GM18507 (cell line): ENCODE data around the gene RPS8.
A peak's percentile ranks its signal among the peaks of the same experiment; 100 is the strongest.
"Not testable (repeated sequence)": the region's sequence is repeated elsewhere in the genome, so short reads cannot be mapped to it uniquely, and the experiment has no call there.

Experiments used
- DNase-seq: peaks from one replicate; pipeline ENCODE4 v3.0.0; 2011; ENCODE audit warnings: low read depth; ENCODE audit not compliant: insufficient read length; ENCODE audit errors: extremely low spot score
- FAIRE-seq: peaks from 2 replicates; lab custom pipeline; 2011; peaks lifted over from hg19 to GRCh38; lab: Jason Lieb, UNC

RPS8 gene

GRCh38 chr1:44775078-44775929 lies at the start of gene RPS8:
Gene RPS8, plus strand, starts transcription at chr1:44775540. Its CDS starts 57 bp downstream, at chr1:44775597.
- DNase-seq (peak; percentile 74), FAIRE-seq (peak; percentile 85)

- FAIRE-seq, result no peak
Measured at GRCh38 chr1:44730741-44731512, 44.4 kb upstream of the RPS8 start, which contains the start of gene RNU5D-1. Gene RNU5D-1, minus strand, starts transcription at chr1:44731170.

GRCh38 chr1:44733365-44733764 lies 42.0 kb upstream of the RPS8 start:
- FAIRE-seq, result no peak
- no peak for DNase-seq

More at GRCh38 chr1:44730741-44731512, 44.4 kb upstream of the RPS8 start, which contains the start of gene RNU5D-1:
- DNase-seq, result no peak

GRCh38 chr1:44733784-44734183 lies 41.6 kb upstream of the RPS8 start:
- FAIRE-seq (no peak), DNase-seq (no peak)

GRCh38 chr1:44735992-44736391 lies 39.3 kb upstream of the RPS8 start:
- DNase-seq (no peak), FAIRE-seq (no peak)

- FAIRE-seq, DNase-seq: not testable (repeated sequence)
Measured at GRCh38 chr1:44738953-44739306, 36.4 kb upstream of the RPS8 start.

GRCh38 chr1:44739307-44740178 lies 35.8 kb upstream of the RPS8 start, which contains the start of gene KIF2C:
Gene KIF2C, plus strand, starts transcription at chr1:44739837. Its CDS starts 96 bp downstream, at chr1:44739933.
- peak; percentile 97 for FAIRE-seq
- DNase-seq, result peak; percentile 97

- no peak for FAIRE-seq
- DNase-seq, result no peak
Measured at GRCh38 chr1:44740179-44740617, 35.1 kb upstream of the RPS8 start.

- FAIRE-seq, result no peak
- no peak for DNase-seq
Measured at GRCh38 chr1:44743211-44743610, 32.1 kb upstream of the RPS8 start.

- FAIRE-seq, result no peak
- DNase-seq, result no peak
Measured at GRCh38 chr1:44747878-44748277, 27.5 kb upstream of the RPS8 start.

GRCh38 chr1:44757420-44757819 lies 17.9 kb upstream of the RPS8 start:
- DNase-seq (no peak), FAIRE-seq (peak; percentile 76)

- DNase-seq, result no peak
- no peak for FAIRE-seq
Measured at GRCh38 chr1:44759077-44759476, 16.3 kb upstream of the RPS8 start.

- DNase-seq, result no peak
- FAIRE-seq, result no peak
Measured at GRCh38 chr1:44760876-44761275, 14.5 kb upstream of the RPS8 start.

- DNase-seq, FAIRE-seq: not testable (repeated sequence)
Measured at GRCh38 chr1:44766421-44766820, 8.9 kb upstream of the RPS8 start.

- DNase-seq (no peak), FAIRE-seq (no peak)
Measured at GRCh38 chr1:44775930-44776729, 790 bp downstream of the RPS8 start.

- DNase-seq, result no peak
- FAIRE-seq, result no peak
Measured at GRCh38 chr1:44776730-44777068, 1.4 kb downstream of the RPS8 start.

GRCh38 chr1:44777547-44777946 lies 2.2 kb downstream of the RPS8 start:
- FAIRE-seq (no peak), DNase-seq (no peak)

GRCh38 chr1:44777969-44778635 lies 2.8 kb downstream of the RPS8 start:
- DNase-seq (no peak), FAIRE-seq (no peak)
